SK-N-SH (cell line): ENCODE data around the gene MYOG.

Source experiments
- ELF1 ChIP-seq: IDR thresholded peaks from 2 replicates; pipeline ENCODE4 v1.4.0; 2012
- FOXJ3 ChIP-seq: sonication (generic); formaldehyde crosslinking; IDR thresholded peaks from 2 replicates; pipeline ENCODE4 v1.5.1; 2020; ENCODE audit warnings: mild to moderate bottlenecking, missing genetic modification reagents
- FOXM1 ChIP-seq: IDR thresholded peaks from 2 replicates; pipeline ENCODE4 v1.4.0; 2012; ENCODE audit warnings: low read depth, mild to moderate bottlenecking
- NFIC ChIP-seq: IDR thresholded peaks from 2 replicates; pipeline ENCODE4 v1.4.0; 2012; ENCODE audit warnings: borderline replicate concordance
- POLR2AphosphoS5 ChIP-seq: IDR thresholded peaks from 2 replicates; pipeline ENCODE4 v1.6.1; 2012; ENCODE audit warnings: low read depth, low read length
- RAD21 ChIP-seq: IDR thresholded peaks from 2 replicates; pipeline ENCODE4 v1.6.1; 2012; ENCODE audit warnings: mild to moderate bottlenecking, low read length
- RCOR1 ChIP-seq: fragments of 150-350 bp; IDR thresholded peaks from 2 replicates; pipeline ENCODE4 v1.6.1; 2017; ENCODE audit warnings: antibody characterized with exemption, low read length
- SMC3 ChIP-seq: IDR thresholded peaks from 2 replicates; pipeline ENCODE4 v1.6.1; 2012; ENCODE audit warnings: low read depth, low read length, improper control_type of control experiment
- TAF1 ChIP-seq: IDR thresholded peaks from 2 replicates; pipeline ENCODE4 v1.6.1; 2012; ENCODE audit warnings: low read depth, mild to moderate bottlenecking, low read length, moderate library complexity, borderline replicate concordance
- TEAD4 ChIP-seq: IDR thresholded peaks from 2 replicates; pipeline ENCODE4 v1.4.0; 2012; ENCODE audit warnings: mild to moderate bottlenecking, borderline replicate concordance; ENCODE audit not compliant: insufficient read depth
- YY1 ChIP-seq: IDR thresholded peaks from 2 replicates; pipeline ENCODE4 v1.4.0; 2012; ENCODE audit warnings: low read depth, mild to moderate bottlenecking
- TF ChIP-seq, protein P1 (sequence below): fragments of 200-600 bp; sonication (generic); IDR thresholded peaks from 2 replicates; pipeline ENCODE4 v1.6.1; 2017; ENCODE audit warnings: antibody characterized with exemption, mild to moderate bottlenecking, moderate library complexity
- TF ChIP-seq, protein P2 (sequence below): IDR thresholded peaks from 2 replicates; pipeline ENCODE4 v1.6.1; 2012; ENCODE audit warnings: mild to moderate bottlenecking, low read depth, low read length, moderate library complexity

DNA sequence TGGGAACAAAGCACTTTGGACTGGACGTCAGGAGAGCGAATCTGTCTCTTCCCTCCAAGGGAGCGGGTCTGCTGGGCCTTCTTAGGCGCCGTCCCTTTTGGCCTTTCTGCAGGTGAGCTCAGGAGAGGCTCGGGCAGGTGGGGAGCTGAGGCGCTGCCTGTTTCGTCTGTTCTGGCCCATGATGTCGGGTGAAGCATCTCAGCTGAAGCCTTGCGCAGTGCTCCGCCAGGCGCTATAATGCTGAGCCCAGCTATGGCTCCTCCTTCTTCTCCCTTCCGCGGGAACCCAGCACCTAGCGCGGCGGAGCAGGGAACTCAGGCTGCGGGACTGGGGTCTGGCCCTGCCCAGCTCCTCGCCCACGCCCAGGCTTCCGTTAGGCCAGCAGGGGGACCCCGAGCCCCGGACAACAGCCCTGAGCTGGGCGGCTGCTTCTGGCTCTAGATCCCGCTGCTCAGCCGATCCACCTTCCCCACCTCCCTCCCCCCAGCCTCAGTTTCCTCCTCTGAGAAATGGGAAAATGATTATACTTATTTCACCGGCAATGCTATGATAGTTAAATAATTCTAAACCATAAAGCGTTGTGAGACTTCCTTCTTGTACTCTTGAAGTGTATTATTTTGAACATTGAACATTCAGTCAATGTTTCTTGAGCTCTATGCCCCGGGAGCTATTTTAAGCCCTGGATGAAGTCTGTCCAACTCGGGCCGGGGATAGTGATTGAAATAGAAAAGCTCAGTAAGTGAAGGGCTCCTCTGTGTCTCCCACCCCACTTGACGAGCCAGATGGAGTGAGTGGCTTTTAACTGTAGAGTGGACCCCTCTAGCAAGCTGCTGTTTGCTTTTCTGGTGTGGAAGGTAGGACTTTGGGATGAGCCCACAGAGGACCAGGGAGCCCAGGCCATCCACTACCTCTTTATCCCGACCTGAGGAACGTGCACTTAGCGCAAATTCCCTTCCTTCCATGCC, 32.1 kb upstream of the MYOG start:
- TF ChIP-seq, protein P1, sequence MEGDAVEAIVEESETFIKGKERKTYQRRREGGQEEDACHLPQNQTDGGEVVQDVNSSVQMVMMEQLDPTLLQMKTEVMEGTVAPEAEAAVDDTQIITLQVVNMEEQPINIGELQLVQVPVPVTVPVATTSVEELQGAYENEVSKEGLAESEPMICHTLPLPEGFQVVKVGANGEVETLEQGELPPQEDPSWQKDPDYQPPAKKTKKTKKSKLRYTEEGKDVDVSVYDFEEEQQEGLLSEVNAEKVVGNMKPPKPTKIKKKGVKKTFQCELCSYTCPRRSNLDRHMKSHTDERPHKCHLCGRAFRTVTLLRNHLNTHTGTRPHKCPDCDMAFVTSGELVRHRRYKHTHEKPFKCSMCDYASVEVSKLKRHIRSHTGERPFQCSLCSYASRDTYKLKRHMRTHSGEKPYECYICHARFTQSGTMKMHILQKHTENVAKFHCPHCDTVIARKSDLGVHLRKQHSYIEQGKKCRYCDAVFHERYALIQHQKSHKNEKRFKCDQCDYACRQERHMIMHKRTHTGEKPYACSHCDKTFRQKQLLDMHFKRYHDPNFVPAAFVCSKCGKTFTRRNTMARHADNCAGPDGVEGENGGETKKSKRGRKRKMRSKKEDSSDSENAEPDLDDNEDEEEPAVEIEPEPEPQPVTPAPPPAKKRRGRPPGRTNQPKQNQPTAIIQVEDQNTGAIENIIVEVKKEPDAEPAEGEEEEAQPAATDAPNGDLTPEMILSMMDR: peak; percentile 76
- TF ChIP-seq RCOR1 (no peak), POLR2AphosphoS5 (no peak), ELF1 (no peak), YY1 (no peak), TAF1 (no peak), FOXJ3 (no peak), FOXM1 (no peak), NFIC (no peak), SMC3 (peak; percentile 98), TEAD4 (no peak), RAD21 (peak; percentile 95)
- TF ChIP-seq, protein P2, sequence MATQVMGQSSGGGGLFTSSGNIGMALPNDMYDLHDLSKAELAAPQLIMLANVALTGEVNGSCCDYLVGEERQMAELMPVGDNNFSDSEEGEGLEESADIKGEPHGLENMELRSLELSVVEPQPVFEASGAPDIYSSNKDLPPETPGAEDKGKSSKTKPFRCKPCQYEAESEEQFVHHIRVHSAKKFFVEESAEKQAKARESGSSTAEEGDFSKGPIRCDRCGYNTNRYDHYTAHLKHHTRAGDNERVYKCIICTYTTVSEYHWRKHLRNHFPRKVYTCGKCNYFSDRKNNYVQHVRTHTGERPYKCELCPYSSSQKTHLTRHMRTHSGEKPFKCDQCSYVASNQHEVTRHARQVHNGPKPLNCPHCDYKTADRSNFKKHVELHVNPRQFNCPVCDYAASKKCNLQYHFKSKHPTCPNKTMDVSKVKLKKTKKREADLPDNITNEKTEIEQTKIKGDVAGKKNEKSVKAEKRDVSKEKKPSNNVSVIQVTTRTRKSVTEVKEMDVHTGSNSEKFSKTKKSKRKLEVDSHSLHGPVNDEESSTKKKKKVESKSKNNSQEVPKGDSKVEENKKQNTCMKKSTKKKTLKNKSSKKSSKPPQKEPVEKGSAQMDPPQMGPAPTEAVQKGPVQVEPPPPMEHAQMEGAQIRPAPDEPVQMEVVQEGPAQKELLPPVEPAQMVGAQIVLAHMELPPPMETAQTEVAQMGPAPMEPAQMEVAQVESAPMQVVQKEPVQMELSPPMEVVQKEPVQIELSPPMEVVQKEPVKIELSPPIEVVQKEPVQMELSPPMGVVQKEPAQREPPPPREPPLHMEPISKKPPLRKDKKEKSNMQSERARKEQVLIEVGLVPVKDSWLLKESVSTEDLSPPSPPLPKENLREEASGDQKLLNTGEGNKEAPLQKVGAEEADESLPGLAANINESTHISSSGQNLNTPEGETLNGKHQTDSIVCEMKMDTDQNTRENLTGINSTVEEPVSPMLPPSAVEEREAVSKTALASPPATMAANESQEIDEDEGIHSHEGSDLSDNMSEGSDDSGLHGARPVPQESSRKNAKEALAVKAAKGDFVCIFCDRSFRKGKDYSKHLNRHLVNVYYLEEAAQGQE: no peak
